Epithelial cell of esophagus (primary cell): ENCODE results near the gene CTAG2.
"Not testable (repeated sequence)": the region's sequence is repeated elsewhere in the genome, so short reads cannot be mapped to it uniquely, and the experiment has no call there.

Experiments used
- DNase-seq: peaks from one replicate; pipeline ENCODE4 v3.0.0; 2010; ENCODE audit warnings: low read depth
- H3K4me3 ChIP-seq: 2 replicates; pipeline ENCODE4 v1.5.1; 2011; ENCODE audit warnings: mild to moderate bottlenecking, low read length, control low read depth
- CTCF ChIP-seq: IDR thresholded peaks from 2 replicates; pipeline ENCODE4 v1.5.1; 2011; ENCODE audit warnings: low read depth, mild to moderate bottlenecking, low read length, control low read depth, inconsistent platforms; ENCODE audit not compliant: insufficient read depth; ENCODE audit errors: missing control alignments

The CTAG2 gene

GRCh38 chrX:154654925-154655324 lies 1.5 kb upstream of the CTAG2 start:
- no peak for TF ChIP-seq CTCF
- no peak overlapping the region for H3K4me3 ChIP-seq
- DNase-seq = no peak

- DNase-seq = no peak
- H3K4me3 ChIP-seq = no peak overlapping the region
- no peak for TF ChIP-seq CTCF
Measured at GRCh38 chrX:154654372-154654771, 993 bp upstream of the CTAG2 start.

- no peak overlapping the region for H3K4me3 ChIP-seq
- DNase-seq = no peak
- TF ChIP-seq CTCF = no peak
Measured at GRCh38 chrX:154653048-154653401, 354 bp downstream of the CTAG2 start.

GRCh38 chrX:154652311-154653047 lies 900 bp downstream of the CTAG2 start:
- no peak for TF ChIP-seq CTCF
- DNase-seq = no peak
- H3K4me3 ChIP-seq = no peak overlapping the region

GRCh38 chrX:154650221-154650510 lies 3.2 kb downstream of the CTAG2 start:
- no peak for DNase-seq
- no peak for TF ChIP-seq CTCF

GRCh38 chrX:154649503-154650220 lies 3.7 kb downstream of the CTAG2 start:
- H3K4me3 ChIP-seq = no peak overlapping the region
- no peak for DNase-seq
- TF ChIP-seq CTCF = no peak

More at GRCh38 chrX:154650221-154650510, 3.2 kb downstream of the CTAG2 start:
- no peak overlapping the region for H3K4me3 ChIP-seq

GRCh38 chrX:154648931-154649330 lies 4.4 kb downstream of the CTAG2 start:
- DNase-seq = no peak
- H3K4me3 ChIP-seq = no peak overlapping the region
- no peak for TF ChIP-seq CTCF

GRCh38 chrX:154645745-154646378 lies 7.5 kb downstream of the CTAG2 start:
- not testable (repeated sequence) for H3K4me3 ChIP-seq, DNase-seq

GRCh38 chrX:154643708-154644107 lies 9.7 kb downstream of the CTAG2 start:
- not testable (repeated sequence) for H3K4me3 ChIP-seq, DNase-seq

GRCh38 chrX:154641740-154642139 lies 11.6 kb downstream of the CTAG2 start:
- not testable (repeated sequence) for H3K4me3 ChIP-seq, DNase-seq
